LNCaP clone FGC (cell line): ENCODE data around the gene ABCG1.

Source experiments
- DNase-seq: peaks from one replicate; pipeline ENCODE4 v3.0.0-alpha.2; 2011; ENCODE audit warnings: low read depth
- H3K4me3 ChIP-seq: 2 replicates; pipeline ENCODE4 v1.5.1; 2011; ENCODE audit warnings: mild to moderate bottlenecking, low read depth, low read length, control low read depth
- TF ChIP-seq, protein P1 (sequence below): IDR thresholded peaks from 2 replicates; pipeline ENCODE4 v1.5.1; 2012; ENCODE audit warnings: mild to moderate bottlenecking; ENCODE audit not compliant: control insufficient read depth, insufficient read depth; ENCODE audit errors: extremely low read depth

The ABCG1 gene

GRCh38 chr21:42223826-42224575 lies 5.1 kb downstream of the ABCG1 start:
- TF ChIP-seq, protein P1, sequence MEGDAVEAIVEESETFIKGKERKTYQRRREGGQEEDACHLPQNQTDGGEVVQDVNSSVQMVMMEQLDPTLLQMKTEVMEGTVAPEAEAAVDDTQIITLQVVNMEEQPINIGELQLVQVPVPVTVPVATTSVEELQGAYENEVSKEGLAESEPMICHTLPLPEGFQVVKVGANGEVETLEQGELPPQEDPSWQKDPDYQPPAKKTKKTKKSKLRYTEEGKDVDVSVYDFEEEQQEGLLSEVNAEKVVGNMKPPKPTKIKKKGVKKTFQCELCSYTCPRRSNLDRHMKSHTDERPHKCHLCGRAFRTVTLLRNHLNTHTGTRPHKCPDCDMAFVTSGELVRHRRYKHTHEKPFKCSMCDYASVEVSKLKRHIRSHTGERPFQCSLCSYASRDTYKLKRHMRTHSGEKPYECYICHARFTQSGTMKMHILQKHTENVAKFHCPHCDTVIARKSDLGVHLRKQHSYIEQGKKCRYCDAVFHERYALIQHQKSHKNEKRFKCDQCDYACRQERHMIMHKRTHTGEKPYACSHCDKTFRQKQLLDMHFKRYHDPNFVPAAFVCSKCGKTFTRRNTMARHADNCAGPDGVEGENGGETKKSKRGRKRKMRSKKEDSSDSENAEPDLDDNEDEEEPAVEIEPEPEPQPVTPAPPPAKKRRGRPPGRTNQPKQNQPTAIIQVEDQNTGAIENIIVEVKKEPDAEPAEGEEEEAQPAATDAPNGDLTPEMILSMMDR = no peak
- no peak for DNase-seq
- no peak overlapping the region for H3K4me3 ChIP-seq

GRCh38 chr21:42225042-42225441 lies 6.1 kb downstream of the ABCG1 start:
- no peak overlapping the region for H3K4me3 ChIP-seq
- TF ChIP-seq, protein P1 = no peak
- no peak for DNase-seq

GRCh38 chr21:42225571-42226155 lies 6.7 kb downstream of the ABCG1 start:
- no peak overlapping the region for H3K4me3 ChIP-seq
- DNase-seq = no peak
- TF ChIP-seq, protein P1 = no peak

- no peak for DNase-seq
- H3K4me3 ChIP-seq = no peak overlapping the region
- TF ChIP-seq, protein P1 = no peak
Measured at GRCh38 chr21:42226626-42227025, 7.7 kb downstream of the ABCG1 start.

GRCh38 chr21:42227909-42228708 lies 9.2 kb downstream of the ABCG1 start:
- TF ChIP-seq, protein P1 = no peak
- DNase-seq = no peak
- no peak overlapping the region for H3K4me3 ChIP-seq

DNA sequence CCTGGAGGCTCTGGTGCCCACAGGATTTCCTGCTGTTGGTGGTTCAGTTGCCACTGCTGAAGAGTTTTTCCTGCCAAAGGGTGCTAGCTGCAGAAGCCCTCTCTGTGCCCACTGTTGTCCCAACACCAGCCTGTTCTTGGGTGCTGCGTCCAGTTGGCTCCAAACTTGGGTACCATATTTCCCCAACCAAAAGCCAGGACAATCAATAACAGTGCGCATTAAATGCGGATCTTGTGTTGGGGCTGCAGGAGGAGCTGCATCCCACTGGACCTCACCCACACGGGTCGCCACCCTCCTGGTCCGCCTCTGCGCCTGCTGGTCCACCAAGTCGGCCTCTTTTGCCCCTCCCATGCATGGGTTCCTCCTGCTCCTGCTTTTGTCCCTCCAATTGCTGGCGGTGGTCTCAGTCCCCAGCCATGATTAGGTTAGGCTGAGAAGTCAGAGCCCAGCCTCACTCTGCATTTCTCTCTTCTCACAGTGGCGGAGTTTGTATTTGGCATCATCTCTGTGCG lies 9.8 kb downstream of the ABCG1 start:
- no peak for DNase-seq
- TF ChIP-seq, protein P1 = no peak
- H3K4me3 ChIP-seq = no peak overlapping the region
